ENCODE results near the gene CYFIP1.

- no peak for TF ChIP-seq MAX (IDR thresholded peaks at IDR 0.05)
- TF ChIP-seq RAD21 (IDR thresholded peaks at IDR 0.05; ENCODE audit: low read depth), result no peak
- no peak for TF ChIP-seq YY1 (IDR thresholded peaks at IDR 0.05; ENCODE audit: low read depth)
- no peak for TF ChIP-seq REST (IDR thresholded peaks at IDR 0.05; ENCODE audit: low read depth)
- TF ChIP-seq EGR1 (IDR thresholded peaks at IDR 0.05), result no peak
- TF ChIP-seq, protein P1, sequence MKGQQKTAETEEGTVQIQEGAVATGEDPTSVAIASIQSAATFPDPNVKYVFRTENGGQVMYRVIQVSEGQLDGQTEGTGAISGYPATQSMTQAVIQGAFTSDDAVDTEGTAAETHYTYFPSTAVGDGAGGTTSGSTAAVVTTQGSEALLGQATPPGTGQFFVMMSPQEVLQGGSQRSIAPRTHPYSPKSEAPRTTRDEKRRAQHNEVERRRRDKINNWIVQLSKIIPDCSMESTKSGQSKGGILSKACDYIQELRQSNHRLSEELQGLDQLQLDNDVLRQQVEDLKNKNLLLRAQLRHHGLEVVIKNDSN (IDR thresholded peaks at IDR 0.05), result no peak
- TF ChIP-seq CEBPB (IDR thresholded peaks at IDR 0.05), result no peak
- TF ChIP-seq CREB1 (IDR thresholded peaks at IDR 0.05; ENCODE audit: low read depth), result no peak
- TF ChIP-seq TEAD4 (IDR thresholded peaks at IDR 0.05), result no peak
- no peak for TF ChIP-seq EP300 (IDR thresholded peaks at IDR 0.05; ENCODE audit: borderline replicate concordance)
- no peak for TF ChIP-seq ZBTB7A (IDR thresholded peaks at IDR 0.05; ENCODE audit: low read depth)
Measured at GRCh38 chr15:22961762-22962161, 18.4 kb downstream of the CYFIP1 start.
